Measurements from ENCODE around the gene EXOC3L1. TPM values are rescaled to one million over a fixed set of nuclear protein-coding genes. Genes with fewer than 3 reads are reported as not detected.

The EXOC3L1 gene
- total RNA-seq, 4 donors from 2014 or later, result 1.2 to 10.9 (median 4.7) TPM

DNA sequence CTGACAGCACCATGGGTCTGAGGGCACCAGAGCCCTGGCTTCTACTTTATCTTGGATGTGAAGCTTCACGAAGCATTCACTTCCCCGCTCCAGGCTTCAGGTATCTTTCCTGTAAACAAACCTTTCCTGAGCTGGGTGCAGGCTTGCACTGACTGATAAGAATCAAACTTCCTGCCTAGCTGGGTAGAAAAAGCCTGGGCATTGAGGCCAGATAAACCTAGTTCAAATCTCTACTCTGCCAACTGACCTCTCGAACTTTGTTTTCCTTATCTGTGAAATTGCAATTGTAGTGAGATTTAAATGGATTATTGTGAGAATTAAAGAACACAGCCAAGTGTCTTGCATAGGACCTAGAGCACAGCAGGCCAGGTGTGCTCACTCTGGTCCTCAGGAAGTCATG, 34.1 kb upstream of the EXOC3L1 start:
- Histone ChIP-seq H3K27me3 (no peaks in the 10 kb centered on the region), H3K36me3 (peaks cover 0 to 10% (median 0%) of the 10 kb centered on the region in 3 donors), H3K4me1 (peaks cover 0 to 23% (median 7%) of the 10 kb centered on the region in 4 donors), H3K27ac (peak overlapping the region in 2 of 4 donors; percentile 3 to 14), H3K4me3 (no peak overlapping the region), H3K9me3 (no peaks in the 10 kb centered on the region)
- TF ChIP-seq, protein P1, sequence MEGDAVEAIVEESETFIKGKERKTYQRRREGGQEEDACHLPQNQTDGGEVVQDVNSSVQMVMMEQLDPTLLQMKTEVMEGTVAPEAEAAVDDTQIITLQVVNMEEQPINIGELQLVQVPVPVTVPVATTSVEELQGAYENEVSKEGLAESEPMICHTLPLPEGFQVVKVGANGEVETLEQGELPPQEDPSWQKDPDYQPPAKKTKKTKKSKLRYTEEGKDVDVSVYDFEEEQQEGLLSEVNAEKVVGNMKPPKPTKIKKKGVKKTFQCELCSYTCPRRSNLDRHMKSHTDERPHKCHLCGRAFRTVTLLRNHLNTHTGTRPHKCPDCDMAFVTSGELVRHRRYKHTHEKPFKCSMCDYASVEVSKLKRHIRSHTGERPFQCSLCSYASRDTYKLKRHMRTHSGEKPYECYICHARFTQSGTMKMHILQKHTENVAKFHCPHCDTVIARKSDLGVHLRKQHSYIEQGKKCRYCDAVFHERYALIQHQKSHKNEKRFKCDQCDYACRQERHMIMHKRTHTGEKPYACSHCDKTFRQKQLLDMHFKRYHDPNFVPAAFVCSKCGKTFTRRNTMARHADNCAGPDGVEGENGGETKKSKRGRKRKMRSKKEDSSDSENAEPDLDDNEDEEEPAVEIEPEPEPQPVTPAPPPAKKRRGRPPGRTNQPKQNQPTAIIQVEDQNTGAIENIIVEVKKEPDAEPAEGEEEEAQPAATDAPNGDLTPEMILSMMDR (IDR thresholded peaks at IDR 0.05), result no peak
- TF ChIP-seq POLR2A (IDR thresholded peaks at IDR 0.05), result no peak
- no peak for DNase-seq

DNA sequence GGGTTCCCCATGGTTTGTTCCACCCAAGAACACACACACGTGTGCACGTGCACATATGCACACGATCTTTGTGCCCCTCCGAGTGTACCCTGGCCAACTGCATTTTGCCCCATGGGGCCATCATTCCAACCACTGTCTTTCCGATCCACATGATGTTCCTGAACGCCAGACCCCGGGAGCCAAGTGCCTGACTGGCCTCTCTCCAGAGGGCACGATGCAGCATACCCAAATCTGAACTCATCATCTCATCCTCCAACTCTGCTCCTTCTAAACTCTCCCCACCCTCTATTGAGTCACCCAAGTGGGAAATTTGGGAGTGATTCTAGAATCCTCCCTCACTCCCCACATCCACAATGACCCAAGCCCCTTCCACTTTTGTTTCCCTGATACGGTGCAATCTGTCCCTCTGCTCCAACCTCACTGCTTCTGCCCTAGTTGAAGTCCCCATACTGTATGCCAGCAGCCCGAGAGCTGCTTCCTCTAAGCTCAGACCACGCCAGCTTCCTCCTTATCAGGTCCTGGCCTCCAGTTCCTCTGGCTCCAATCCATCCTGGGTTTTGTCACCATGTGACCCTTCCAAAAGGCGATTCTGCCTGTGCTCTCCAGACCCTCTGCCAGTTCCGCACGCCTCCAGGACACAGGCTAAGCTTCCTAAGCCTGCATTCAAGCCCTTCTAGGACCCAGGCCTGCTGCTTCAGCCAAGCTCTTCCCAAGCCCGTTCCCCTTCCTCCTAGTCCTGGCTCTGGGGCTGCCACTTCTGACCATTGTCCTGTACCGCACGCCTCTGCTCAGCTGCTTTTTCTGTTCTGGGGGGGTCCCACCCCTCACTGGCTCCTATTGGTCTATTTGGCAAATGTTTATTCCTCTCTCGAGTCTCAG, 26.9 kb upstream of the EXOC3L1 start:
- DNase-seq, result no peak
- Histone ChIP-seq H3K4me3 (no peak overlapping the region), H3K27ac (no peak overlapping the region), H3K4me1 (peaks cover 0 to 9% (median 0%) of the 10 kb centered on the region in 4 donors), H3K27me3 (no peaks in the 10 kb centered on the region), H3K36me3 (no peaks in the 10 kb centered on the region), H3K9me3 (no peaks in the 10 kb centered on the region)
- TF ChIP-seq, protein P1 (IDR thresholded peaks at IDR 0.05), result no peak
- TF ChIP-seq POLR2A (IDR thresholded peaks at IDR 0.05), result no peak

DNA sequence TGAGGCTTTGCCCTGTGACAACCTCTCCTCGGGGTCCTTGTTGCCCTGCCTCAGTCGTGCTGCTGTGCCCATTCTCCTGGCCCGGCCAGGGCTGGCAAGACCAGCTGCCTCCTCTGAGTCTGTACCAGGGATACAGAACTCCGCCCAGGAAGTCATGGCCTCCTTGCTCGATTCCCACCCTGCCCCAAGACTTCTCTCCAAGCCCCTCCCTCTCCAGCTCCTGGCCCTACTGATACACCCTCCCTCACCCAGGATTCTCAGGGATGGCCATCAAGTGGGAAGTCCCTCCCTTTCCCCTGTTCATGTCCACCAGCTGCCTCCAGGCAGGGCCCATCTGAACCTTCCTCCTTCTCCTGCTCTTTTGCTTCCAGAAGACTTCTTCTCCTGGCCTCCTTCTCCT, 25.8 kb upstream of the EXOC3L1 start:
- H3K4me3 ChIP-seq, result no peak overlapping the region
- H3K27me3 ChIP-seq, result no peaks in the 10 kb centered on the region
- no peak overlapping the region for H3K27ac ChIP-seq
- H3K36me3 ChIP-seq, result no peaks in the 10 kb centered on the region
- H3K9me3 ChIP-seq, result no peaks in the 10 kb centered on the region
- peaks cover 0 to 9% (median 0%) of the 10 kb centered on the region in 4 donors for H3K4me1 ChIP-seq
- DNase-seq, result no peak
- TF ChIP-seq POLR2A (IDR thresholded peaks at IDR 0.05), result no peak
- TF ChIP-seq, protein P1 (IDR thresholded peaks at IDR 0.05), result no peak

DNA sequence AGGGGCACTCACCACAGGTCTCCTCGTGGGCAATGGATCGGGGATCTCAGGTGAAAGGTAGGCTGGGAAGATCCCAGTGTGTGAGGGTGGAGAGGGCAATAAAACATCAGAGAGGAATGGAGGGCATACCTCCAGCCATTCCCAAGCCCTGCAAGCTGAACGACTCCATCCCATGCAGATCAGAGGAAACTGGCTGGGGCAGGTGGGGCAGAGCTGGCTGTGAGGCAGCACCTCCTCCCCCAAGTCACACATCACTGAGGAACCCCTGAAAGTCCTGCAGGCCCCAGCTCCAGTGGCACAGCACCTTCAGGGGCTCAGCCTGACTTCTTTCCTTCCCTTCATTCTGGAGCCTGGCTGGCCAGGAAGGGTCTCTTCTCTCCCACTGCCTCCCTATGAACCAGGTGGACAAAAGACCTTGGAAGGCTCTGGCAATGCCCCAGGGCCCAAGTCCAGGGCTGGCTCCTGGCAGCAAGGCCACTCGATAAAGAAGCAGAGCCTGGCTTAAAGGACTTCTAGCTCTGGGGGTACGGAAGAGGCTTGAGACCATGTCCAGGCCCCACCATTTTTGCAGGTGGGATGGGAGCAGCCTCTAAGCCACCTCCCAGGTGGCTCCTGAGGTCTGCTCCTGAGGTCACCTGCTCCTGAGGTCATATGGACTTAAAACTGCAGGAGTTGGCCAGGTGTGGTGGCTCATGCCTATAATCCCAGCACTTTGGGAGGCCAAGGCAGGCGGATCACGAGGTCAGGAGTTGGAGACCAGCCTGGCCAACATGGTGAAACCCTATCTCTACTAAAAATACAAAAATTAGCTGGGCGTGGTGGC, 23.5 kb upstream of the EXOC3L1 start:
- no peak overlapping the region for H3K4me3 ChIP-seq
- no peaks in the 10 kb centered on the region for H3K9me3 ChIP-seq
- H3K4me1 ChIP-seq, result peaks cover 0 to 9% (median 0%) of the 10 kb centered on the region in 4 donors
- DNase-seq, result no peak
- no peak for TF ChIP-seq POLR2A (IDR thresholded peaks at IDR 0.05)
- TF ChIP-seq, protein P1 (IDR thresholded peaks at IDR 0.05), result no peak
- H3K36me3 ChIP-seq, result no peaks in the 10 kb centered on the region
- H3K27me3 ChIP-seq, result no peaks in the 10 kb centered on the region
- H3K27ac ChIP-seq, result peak overlapping the region in 1 of 4 donors; percentile 7

DNA sequence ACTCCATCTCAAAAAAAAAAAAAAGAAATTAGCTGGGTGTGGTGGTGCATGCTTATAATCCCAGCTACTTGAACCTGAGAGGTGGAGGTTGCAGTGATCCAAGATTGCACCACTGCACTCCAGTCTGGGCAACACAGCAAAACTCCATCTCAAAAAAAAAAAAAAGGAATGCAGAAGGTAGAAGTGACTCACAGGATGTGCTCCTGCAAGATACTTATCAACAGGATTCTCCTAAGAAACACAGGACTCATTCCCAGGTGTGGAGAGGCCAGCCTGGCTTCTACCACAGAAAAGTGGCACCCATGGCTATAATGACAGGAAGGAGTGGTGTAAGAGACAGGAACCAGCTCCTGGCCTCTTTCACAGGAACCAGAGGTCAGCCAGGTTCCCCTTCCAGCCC, 22.8 kb upstream of the EXOC3L1 start:
- Histone ChIP-seq H3K27me3 (no peaks in the 10 kb centered on the region), H3K4me3 (no peak overlapping the region), H3K36me3 (no peaks in the 10 kb centered on the region), H3K9me3 (no peaks in the 10 kb centered on the region), H3K27ac (no peak overlapping the region), H3K4me1 (peaks cover 0 to 9% (median 0%) of the 10 kb centered on the region in 4 donors)
- DNase-seq, result no peak
- TF ChIP-seq, protein P1 (IDR thresholded peaks at IDR 0.05), result no peak
- no peak for TF ChIP-seq POLR2A (IDR thresholded peaks at IDR 0.05)
